ENCODE measurements around the gene BBX.

BBX gene

GRCh38 chr3:107654218-107654617 is 131.5 kb downstream of the BBX start:
- TF ChIP-seq PPARA (CRISPR knock-in tag; IDR thresholded peaks at IDR 0.05; ENCODE audit: borderline replicate concordance) (no peak), GLIS3 (CRISPR knock-in tag; IDR thresholded peaks at IDR 0.05) (no peak), ZFP30 (CRISPR knock-in tag; IDR thresholded peaks at IDR 0.05) (no peak), TOX (CRISPR knock-in tag; IDR thresholded peaks at IDR 0.05; ENCODE audit: borderline replicate concordance) (no peak), ESRRG (CRISPR knock-in tag; IDR thresholded peaks at IDR 0.05) (no peak), ZNF565 (CRISPR knock-in tag; conservative IDR thresholded peaks at IDR 0.05; ENCODE audit: low read depth) (no peak), CREB5 (CRISPR knock-in tag; IDR thresholded peaks at IDR 0.05; ENCODE audit: low read depth) (no peak), BACH2 (CRISPR knock-in tag; IDR thresholded peaks at IDR 0.05; ENCODE audit: borderline replicate concordance) (no peak), ISL1 (CRISPR knock-in tag; IDR thresholded peaks at IDR 0.05) (no peak), PATZ1 (CRISPR knock-in tag; IDR thresholded peaks at IDR 0.05; ENCODE audit: borderline replicate concordance) (no peak), SNAI2 (CRISPR knock-in tag; IDR thresholded peaks at IDR 0.05) (no peak), TSHZ2 (CRISPR knock-in tag; IDR thresholded peaks at IDR 0.05) (no peak), OSR1 (CRISPR knock-in tag; IDR thresholded peaks at IDR 0.05) (no peak), ZNF70 (CRISPR knock-in tag; IDR thresholded peaks at IDR 0.05) (no peak), RARB (CRISPR knock-in tag; IDR thresholded peaks at IDR 0.05) (no peak), CSRNP3 (CRISPR knock-in tag; IDR thresholded peaks at IDR 0.05) (no peak), ZFP3 (CRISPR knock-in tag; IDR thresholded peaks at IDR 0.05) (no peak), TCF4 (CRISPR knock-in tag; IDR thresholded peaks at IDR 0.05; ENCODE audit: borderline replicate concordance) (no peak), ZNF8 (CRISPR knock-in tag; IDR thresholded peaks at IDR 0.05) (no peak), ARNTL (CRISPR knock-in tag; IDR thresholded peaks at IDR 0.05; ENCODE audit: borderline replicate concordance, low read depth) (no peak)
- ATAC-seq, result no peak

- TF ChIP-seq TSHZ2 (CRISPR knock-in tag; IDR thresholded peaks at IDR 0.05) (no peak), ZFP3 (CRISPR knock-in tag; IDR thresholded peaks at IDR 0.05) (no peak), GLIS3 (CRISPR knock-in tag; IDR thresholded peaks at IDR 0.05) (no peak), TCF4 (CRISPR knock-in tag; IDR thresholded peaks at IDR 0.05; ENCODE audit: borderline replicate concordance) (no peak), CREB5 (CRISPR knock-in tag; IDR thresholded peaks at IDR 0.05; ENCODE audit: low read depth) (no peak), OSR1 (CRISPR knock-in tag; IDR thresholded peaks at IDR 0.05) (no peak), PATZ1 (CRISPR knock-in tag; IDR thresholded peaks at IDR 0.05; ENCODE audit: borderline replicate concordance) (no peak), RARB (CRISPR knock-in tag; IDR thresholded peaks at IDR 0.05) (no peak)
- ATAC-seq, result no peak
Measured at GRCh38 chr3:107657971-107658370, 135.2 kb downstream of the BBX start.

Data from SK-N-SH treated with all-trans-retinoic acid at 6 μM for 48 hours (cell line).